ENCODE measurements around the gene CDK4. TPM values are rescaled to one million over a fixed set of nuclear protein-coding genes. Genes with fewer than 3 reads are reported as not detected.
A peak's percentile ranks its signal among the peaks of the same experiment; 100 is the strongest.

Gene CDK4
- total RNA-seq, 1 experiment from 2014 or later, result 156 TPM

DNA sequence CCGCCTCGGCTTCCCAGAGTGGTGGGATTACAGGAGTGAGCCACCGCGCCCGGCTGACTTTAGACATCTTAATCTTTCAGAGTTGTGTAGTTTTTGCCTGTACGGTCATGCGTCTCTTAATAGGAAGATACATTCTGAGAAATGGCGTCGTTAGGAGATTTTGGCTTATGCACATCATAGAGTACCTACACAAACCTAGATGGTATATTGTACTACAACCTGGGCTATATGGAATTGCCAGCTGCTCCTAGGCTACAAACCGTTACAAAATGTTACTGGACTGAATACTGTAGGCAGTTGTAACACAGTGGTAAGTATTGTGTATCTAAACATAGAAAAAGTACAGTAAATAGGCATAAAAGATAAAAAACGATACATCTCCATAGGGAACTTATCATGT, 31.8 kb upstream of the CDK4 start:
- intact Hi-C loops (cut with micrococcal nuclease; ENCODE audit: unreplicated experiment), result no loop called here

DNA sequence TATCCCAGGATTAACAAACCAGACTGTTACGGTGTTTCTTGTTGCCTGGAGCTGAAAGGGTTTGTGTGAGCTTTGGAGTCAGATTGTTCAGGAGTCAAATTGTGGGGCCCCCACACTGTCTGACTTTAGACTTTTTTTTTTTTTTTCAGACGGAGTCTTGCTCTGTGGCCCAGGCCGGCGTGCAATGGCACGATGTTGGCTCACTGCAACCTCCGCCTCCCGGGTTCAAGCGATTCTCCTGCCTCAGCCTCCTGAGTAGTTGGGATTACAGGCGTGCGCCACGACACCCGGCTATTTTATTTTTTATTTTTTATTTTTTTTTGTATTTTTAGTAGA, 31.3 kb upstream of the CDK4 start:
- intact Hi-C loops (cut with micrococcal nuclease; ENCODE audit: unreplicated experiment), result no loop called here
- peak overlapping the region; percentile 90 for H2AFZ ChIP-seq
- H3F3A ChIP-seq (ENCODE audit: insufficient read depth, low read depth), result peaks cover 10% of the 10 kb centered on the region; the same call in 1 of the 2 replicates
- ChIA-PET CTCF (interaction anchor here (0.6 kb wide), 1 partner anchor 1121 kb away, joined by 15 read pairs; no protein-coding TSS in a partner anchor), POLR2A (ENCODE audit: unreplicated experiment) (interaction anchor here (0.6 kb wide), 1 partner anchor 11 kb away, joined by 4 read pairs; the partner anchor contains the start of gene EEF1AKMT3)
- no peak overlapping the region for H3K27ac ChIP-seq
- no peaks in the 10 kb centered on the region for H3K9me3 ChIP-seq (ENCODE audit: insufficient read depth, low read depth)
- peaks cover 8% of the 10 kb centered on the region for H3K4me1 ChIP-seq (replicated peaks; ENCODE audit: insufficient read depth)
- peak overlapping the region; percentile 75 for H3K4me2 ChIP-seq
- no peak for DNase-seq
- BruUV-seq (replicated peaks), result no TSS peak
- H3K4me3 ChIP-seq, result peak overlapping the region; percentile 96
- no peaks in the 10 kb centered on the region for H3K9me2 ChIP-seq (ENCODE audit: insufficient read depth)
- peaks cover 14% of the 10 kb centered on the region for H3K79me2 ChIP-seq (ENCODE audit: low read depth)
- peaks cover 26% of the 10 kb centered on the region for H3K36me3 ChIP-seq (ENCODE audit: low read depth)
- no peaks in the 10 kb centered on the region for H3K27me3 ChIP-seq (ENCODE audit: insufficient read depth, low read depth)
- TF ChIP-seq, protein P1, sequence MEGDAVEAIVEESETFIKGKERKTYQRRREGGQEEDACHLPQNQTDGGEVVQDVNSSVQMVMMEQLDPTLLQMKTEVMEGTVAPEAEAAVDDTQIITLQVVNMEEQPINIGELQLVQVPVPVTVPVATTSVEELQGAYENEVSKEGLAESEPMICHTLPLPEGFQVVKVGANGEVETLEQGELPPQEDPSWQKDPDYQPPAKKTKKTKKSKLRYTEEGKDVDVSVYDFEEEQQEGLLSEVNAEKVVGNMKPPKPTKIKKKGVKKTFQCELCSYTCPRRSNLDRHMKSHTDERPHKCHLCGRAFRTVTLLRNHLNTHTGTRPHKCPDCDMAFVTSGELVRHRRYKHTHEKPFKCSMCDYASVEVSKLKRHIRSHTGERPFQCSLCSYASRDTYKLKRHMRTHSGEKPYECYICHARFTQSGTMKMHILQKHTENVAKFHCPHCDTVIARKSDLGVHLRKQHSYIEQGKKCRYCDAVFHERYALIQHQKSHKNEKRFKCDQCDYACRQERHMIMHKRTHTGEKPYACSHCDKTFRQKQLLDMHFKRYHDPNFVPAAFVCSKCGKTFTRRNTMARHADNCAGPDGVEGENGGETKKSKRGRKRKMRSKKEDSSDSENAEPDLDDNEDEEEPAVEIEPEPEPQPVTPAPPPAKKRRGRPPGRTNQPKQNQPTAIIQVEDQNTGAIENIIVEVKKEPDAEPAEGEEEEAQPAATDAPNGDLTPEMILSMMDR (conservative IDR thresholded peaks at IDR 0.05), result no peak
- TF ChIP-seq EZH2 (IDR thresholded peaks at IDR 0.05; ENCODE audit: low read depth), result no peak
- H4K20me1 ChIP-seq (ENCODE audit: insufficient read depth), result no peaks in the 10 kb centered on the region

More for the DNA sequence above, 31.8 kb upstream of the CDK4 start:
- H3K36me3 ChIP-seq (ENCODE audit: low read depth), result peaks cover 26% of the 10 kb centered on the region
- BruUV-seq (replicated peaks), result no TSS peak
- no peak for TF ChIP-seq EZH2 (IDR thresholded peaks at IDR 0.05; ENCODE audit: low read depth)
- TF ChIP-seq, protein P1 (conservative IDR thresholded peaks at IDR 0.05), result no peak
- peaks cover 8% of the 10 kb centered on the region for H3K4me1 ChIP-seq (replicated peaks; ENCODE audit: insufficient read depth)
- no peak for DNase-seq
- ChIA-PET POLR2A (ENCODE audit: unreplicated experiment) (interaction anchor here (0.6 kb wide), 1 partner anchor 12 kb away, joined by 4 read pairs; the partner anchor contains the start of gene EEF1AKMT3), CTCF (interaction anchor here (0.6 kb wide), 1 partner anchor 1121 kb away, joined by 15 read pairs; no protein-coding TSS in a partner anchor)
- H3K4me2 ChIP-seq, result peak overlapping the region; percentile 75
- peaks cover 14% of the 10 kb centered on the region for H3K79me2 ChIP-seq (ENCODE audit: low read depth)
- no peak overlapping the region for H3K27ac ChIP-seq
- no peak overlapping the region for H2AFZ ChIP-seq
- no peaks in the 10 kb centered on the region for H4K20me1 ChIP-seq (ENCODE audit: insufficient read depth)
- H3K9me3 ChIP-seq (ENCODE audit: insufficient read depth, low read depth), result no peaks in the 10 kb centered on the region
- H3F3A ChIP-seq (ENCODE audit: insufficient read depth, low read depth), result peaks cover 10% of the 10 kb centered on the region; the same call in 1 of the 2 replicates
- no peaks in the 10 kb centered on the region for H3K27me3 ChIP-seq (ENCODE audit: insufficient read depth, low read depth)
- no peak overlapping the region for H3K4me3 ChIP-seq
- H3K9me2 ChIP-seq (ENCODE audit: insufficient read depth), result no peaks in the 10 kb centered on the region

DNA sequence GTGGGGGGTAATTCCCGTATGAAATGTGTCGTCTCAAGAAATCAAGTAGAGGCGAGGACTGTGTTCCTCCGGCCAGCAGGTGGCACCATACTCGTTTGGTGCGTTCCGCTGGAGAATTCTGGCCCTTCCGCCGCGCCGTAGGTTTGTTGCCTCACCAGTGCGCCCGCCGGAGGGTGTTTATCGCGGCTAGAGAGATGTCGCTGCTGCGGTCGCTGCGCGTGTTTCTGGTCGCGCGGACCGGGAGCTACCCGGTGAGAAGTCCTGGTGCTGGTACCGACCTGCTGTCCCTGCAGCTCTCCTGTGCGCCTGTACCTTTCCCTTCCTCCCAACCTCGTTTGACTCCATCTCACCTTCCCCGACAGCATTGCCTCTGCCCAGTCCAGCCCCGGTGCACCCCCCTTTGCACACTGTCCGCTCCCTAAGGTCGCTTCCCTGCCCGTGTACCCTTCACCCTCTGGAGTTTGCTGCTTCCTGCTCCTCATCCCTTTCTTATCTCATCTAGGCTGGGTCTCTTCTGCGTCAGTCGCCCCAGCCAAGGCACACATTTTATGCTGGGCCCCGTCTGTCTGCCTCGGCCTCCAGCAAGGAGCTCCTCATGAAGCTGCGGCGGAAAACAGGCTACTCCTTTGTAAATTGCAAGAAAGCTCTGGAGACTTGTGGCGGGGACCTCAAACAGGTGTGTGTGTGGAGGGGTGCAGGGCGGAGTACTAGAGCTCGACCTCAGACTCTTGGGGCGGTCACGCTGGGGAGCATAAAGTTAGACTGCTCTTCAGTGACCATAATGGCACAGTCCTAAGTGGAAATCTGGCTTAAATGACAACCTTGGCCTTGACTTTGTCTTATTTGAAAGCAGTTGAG, 30.7 kb upstream of the CDK4 start, which contains the start of gene TSFM:
TSFM (plus strand) TSS at position 180 of the 858 bp plus-strand sequence; CDS start at position 195, 15 bp downstream.
- H3K79me2 ChIP-seq (ENCODE audit: low read depth), result peaks cover 14% of the 10 kb centered on the region
- ChIA-PET CTCF (interaction anchor here (0.7 kb wide), 1 partner anchor 17 kb away, joined by 3 read pairs; no protein-coding TSS in a partner anchor), POLR2A (ENCODE audit: unreplicated experiment) (interaction anchor here (0.6 kb wide), 1 partner anchor 10 kb away, joined by 4 read pairs; the partner anchor contains the start of gene EEF1AKMT3)
- H3F3A ChIP-seq (ENCODE audit: insufficient read depth, low read depth), result peaks cover 10% of the 10 kb centered on the region; the same call in 1 of the 2 replicates
- H2AFZ ChIP-seq, result peak within 1 kb of the TSS; percentile 90
- H3K9me3 ChIP-seq (ENCODE audit: insufficient read depth, low read depth), result no peaks in the 10 kb centered on the region
- H3K9me2 ChIP-seq (ENCODE audit: insufficient read depth), result no peaks in the 10 kb centered on the region
- TF ChIP-seq, protein P1 (conservative IDR thresholded peaks at IDR 0.05), result peak; percentile 91
- no peak for TF ChIP-seq EZH2 (IDR thresholded peaks at IDR 0.05; ENCODE audit: low read depth)
- peak; percentile 81 to 91 for DNase-seq
- H3K36me3 ChIP-seq (ENCODE audit: low read depth), result peaks cover 26% of the 10 kb centered on the region
- no TSS peak for BruUV-seq (replicated peaks)
- intact Hi-C loops (cut with micrococcal nuclease; ENCODE audit: unreplicated experiment), result loop anchor here (1.0 kb wide), 1 partner anchor 122 kb away; no protein-coding TSS in a partner anchor
- H3K4me2 ChIP-seq, result peak within 1 kb of the TSS; percentile 75
- no peak within 1 kb of the TSS for H3K27ac ChIP-seq
- H3K4me3 ChIP-seq, result peak within 1 kb of the TSS; percentile 96
- peaks cover 8% of the 10 kb centered on the region for H3K4me1 ChIP-seq (replicated peaks; ENCODE audit: insufficient read depth)
- H4K20me1 ChIP-seq (ENCODE audit: insufficient read depth), result no peaks in the 10 kb centered on the region
- H3K27me3 ChIP-seq (ENCODE audit: insufficient read depth, low read depth), result no peaks in the 10 kb centered on the region

Measured in PC-9 (cell line).